IMR-90 (cell line): ENCODE results near the gene USH2A. TPM values are rescaled to one million over a fixed set of nuclear protein-coding genes. Genes with fewer than 3 reads are reported as not detected.

Experiments used
- ATAC-seq: fragments of 200-7000 bp; cut with Tn5 transposase; 2 replicates; pipeline ENCODE4 v1.9.1; 2020; ENCODE audit warnings: low read depth, mild to moderate bottlenecking, moderate library complexity
- BruUV-seq: library from RNA; stranded (reverse); fragments of 400-500 nt; replicated peaks from 2 replicates; lab custom pipeline; 2021; lab: Mats Ljungman, UMichigan
- CTCF ChIA-PET: fragments of 300-600 bp; formaldehyde crosslinking; extraction: SDS; loops from one replicate; lab custom pipeline; 2021; ENCODE audit warnings: antibody characterized with exemption; lab: Yijun Ruan, JAX
- POLR2A ChIA-PET: fragments of 300-600 bp; sonication (Branson Sonifier 250); formaldehyde crosslinking; loops from one replicate; lab custom pipeline; 2022; ENCODE audit warnings: antibody characterized with exemption; ENCODE audit not compliant: unreplicated experiment; lab: Charles Lee
- DNase-seq: peaks from one replicate; pipeline ENCODE4 v3.0.0; 2013
- H2AFZ ChIP-seq: replicated peaks from 2 replicates; pipeline ENCODE3; 2013; ENCODE audit warnings: low read length, mild to moderate bottlenecking; ENCODE audit not compliant: poor library complexity
- H2AK5ac ChIP-seq: 2 replicates; pipeline ENCODE4 v1.6.1; 2013; ENCODE audit warnings: low read depth, low read length, inconsistent platforms
- H2AK9ac ChIP-seq: replicated peaks from 2 replicates; pipeline ENCODE3; 2013; ENCODE audit warnings: mild to moderate bottlenecking, low read depth, low read length, moderate library complexity; ENCODE audit not compliant: poor library complexity
- H2BK120ac ChIP-seq: 2 replicates; pipeline ENCODE4 v1.6.1; 2013; ENCODE audit warnings: low read depth, low read length, inconsistent platforms
- H2BK15ac ChIP-seq: 3 replicates; pipeline ENCODE4 v1.6.1; 2013; ENCODE audit warnings: low read depth, low read length, inconsistent platforms
- H2BK20ac ChIP-seq: 2 replicates; pipeline ENCODE4 v1.6.1; 2013; ENCODE audit warnings: low read depth, mild to moderate bottlenecking, inconsistent platforms, low read length, moderate library complexity
- H2BK5ac ChIP-seq: 2 replicates; pipeline ENCODE4 v1.6.1; 2013; ENCODE audit warnings: mild to moderate bottlenecking, low read depth, low read length, inconsistent platforms; ENCODE audit not compliant: poor library complexity, severe bottlenecking
- H3K14ac ChIP-seq: replicated peaks from 2 replicates; pipeline ENCODE4 v1.6.1; 2013; ENCODE audit warnings: low read depth, low read length, inconsistent platforms
- H3K18ac ChIP-seq: 2 replicates; pipeline ENCODE4 v1.6.1; 2013; ENCODE audit warnings: low read depth, low read length, control low read depth
- H3K23ac ChIP-seq: 2 replicates; pipeline ENCODE4 v1.6.1; 2013; ENCODE audit warnings: low read depth, low read length, inconsistent platforms
- H3K27ac ChIP-seq: 2 replicates; pipeline ENCODE4 v1.5.1; 2013; ENCODE audit warnings: mild to moderate bottlenecking, control low read depth, low read length; ENCODE audit not compliant: insufficient read depth
- H3K27me3 ChIP-seq: 2 replicates; pipeline ENCODE4 v1.6.1; 2013; ENCODE audit warnings: low read length; ENCODE audit not compliant: control insufficient read depth, insufficient read depth
- H3K36me3 ChIP-seq: 2 replicates; pipeline ENCODE4 v1.6.1; 2013; ENCODE audit warnings: low read length, mixed read lengths; ENCODE audit not compliant: control insufficient read depth, insufficient read depth
- H3K4ac ChIP-seq: 2 replicates; pipeline ENCODE4 v1.6.1; 2013; ENCODE audit warnings: low read depth, low read length, inconsistent platforms
- H3K4me1 ChIP-seq: 2 replicates; pipeline ENCODE4 v1.6.1; 2013; ENCODE audit warnings: low read length, mixed read lengths; ENCODE audit not compliant: control insufficient read depth, insufficient read depth
- H3K4me2 ChIP-seq: 2 replicates; pipeline ENCODE4 v1.6.1; 2013; ENCODE audit warnings: low read depth, mild to moderate bottlenecking, control low read depth, low read length, moderate library complexity
- H3K4me3 ChIP-seq: 2 replicates; pipeline ENCODE4 v1.5.1; 2013; ENCODE audit warnings: low read depth, mild to moderate bottlenecking, control low read depth, low read length, moderate library complexity; ENCODE audit not compliant: insufficient read depth
- H3K56ac ChIP-seq: 2 replicates; pipeline ENCODE4 v1.6.1; 2013; ENCODE audit warnings: low read length, inconsistent platforms; ENCODE audit not compliant: insufficient read depth; ENCODE audit errors: extremely low read depth
- H3K79me1 ChIP-seq, 2 experiments: 2 replicates each; pipeline ENCODE4 v1.6.1; 2013; ENCODE audit warnings: low read length in 2 of 2, inconsistent platforms in 1 of 2, low read depth in 1 of 2
- H3K9ac ChIP-seq: 2 replicates; pipeline ENCODE4 v1.6.1; 2013; ENCODE audit warnings: low read depth, low read length, control low read depth
- H3K9me1 ChIP-seq: 2 replicates; pipeline ENCODE4 v1.6.1; 2013; ENCODE audit warnings: low read length, inconsistent platforms; ENCODE audit not compliant: insufficient read depth
- H3K9me3 ChIP-seq: 2 replicates; pipeline ENCODE4 v1.6.1; 2013; ENCODE audit warnings: low read length; ENCODE audit not compliant: control insufficient read depth, insufficient read depth
- H4K20me1 ChIP-seq: 2 replicates; pipeline ENCODE4 v1.6.1; 2013; ENCODE audit warnings: low read length, inconsistent platforms; ENCODE audit not compliant: insufficient read depth
- H4K5ac ChIP-seq: 2 replicates; pipeline ENCODE4 v1.6.1; 2013; ENCODE audit warnings: mild to moderate bottlenecking, low read depth, low read length, control low read depth
- H4K8ac ChIP-seq, 2 experiments: 2 replicates each; pipeline ENCODE4 v1.6.1; 2013; ENCODE audit warnings: low read depth in 2 of 2, low read length in 2 of 2, control low read depth in 1 of 2, inconsistent platforms in 1 of 2
- H4K91ac ChIP-seq: 2 replicates; pipeline ENCODE4 v1.6.1; 2013; ENCODE audit warnings: low read depth, low read length, inconsistent platforms; ENCODE audit not compliant: insufficient read depth
- BHLHE40 ChIP-seq: fragments of 150-350 bp; IDR thresholded peaks from 2 replicates; pipeline ENCODE4 v1.6.1; 2016; ENCODE audit warnings: mild to moderate bottlenecking, low read depth, low read length
- FOS ChIP-seq: fragments of 150-350 bp; IDR thresholded peaks from 2 replicates; pipeline ENCODE4 v1.6.1; 2016; ENCODE audit warnings: low read depth, low read length
- RFX5 ChIP-seq: IDR thresholded peaks from 2 replicates; pipeline ENCODE4 v1.8.0; 2012; ENCODE audit warnings: low read depth, mild to moderate bottlenecking, low read length, moderate library complexity
- WGBS, 2 experiments: methylation state at CpG; one replicate each; pipeline versions ENCODE4 v1.1.5 to v1.1.7; 2013; ENCODE audit warnings: missing lambda C conversion rate in 2 of 2; ENCODE audit not compliant: insufficient read length in 1 of 2; ENCODE audit errors: extremely low coverage in 2 of 2; 5-methylcytosine and 5-hydroxymethylcytosine counted together
- dilution Hi-C: fragments of 300-500 bp; cut with HindIII; formaldehyde crosslinking; loops from one replicate; pipeline ENCODE4 v1.14.3; 2018; ENCODE audit warnings: low sequenced_read_pairs; ENCODE audit not compliant: unreplicated experiment
- in situ Hi-C: fragments of 300-500 bp; cut with MboI; formaldehyde crosslinking; loops from 3 replicates; pipeline ENCODE4 v1.14.3; 2019; ENCODE audit warnings: low sequenced_read_pairs, inconsistent platforms, mixed read lengths
- intact Hi-C: fragments of 100-400 bp; cut with micrococcal nuclease; formaldehyde crosslinking; loops from 2 replicates; pipeline ENCODE4 v1.10.0; 2022
- polyA plus RNA-seq, 3 experiments: library from polyadenylated mRNA; depleted of rRNA; stranded (reverse); fragments of >200 nt; gene quantifications; 2 replicates each; pipeline ENCODE4 v1.2.3, GENCODE V29; 2012; ENCODE audit warnings: low replicate concordance in 1 of 3
- total RNA-seq: library from RNA; depleted of rRNA; stranded (reverse); fragments of >200 nt; gene quantifications from 2 replicates; pipeline ENCODE4 v1.2.3, GENCODE V29; 2012

USH2A gene
- total and polyA plus RNA-seq, 2 of the 4 experiments (the other 2 are of a cell fraction), result under 0.01 to 0.02 TPM

- no peak overlapping the region for H2AFZ ChIP-seq
- no peaks in the 10 kb centered on the region for H3K79me1 ChIP-seq
- POLR2A ChIA-PET, result no interaction called here
- H3K14ac ChIP-seq, result no peak overlapping the region
- intact Hi-C loops (no loop called here), dilution Hi-C loops (no loop called here), in situ Hi-C loops (no loop called here)
- CTCF ChIA-PET, result no interaction called here
- no peak overlapping the region for H4K8ac ChIP-seq
- H2BK15ac ChIP-seq, result no peak overlapping the region
- peak; percentile 49 for ATAC-seq
- no peak overlapping the region for H2BK120ac ChIP-seq
- H4K5ac ChIP-seq, result no peak overlapping the region
- no peaks in the 10 kb centered on the region for H3K9me3 ChIP-seq
- H4K91ac ChIP-seq, result no peak overlapping the region
- no peaks in the 10 kb centered on the region for H3K9me1 ChIP-seq
- H2BK5ac ChIP-seq, result no peak overlapping the region
- H3K4ac ChIP-seq, result no peak overlapping the region
- TF ChIP-seq BHLHE40 (no peak), FOS (0 out of 2 replicates have a peak, but pooled peaks have one; percentile 20), RFX5 (no peak)
- no peak overlapping the region for H2AK5ac ChIP-seq
- H3K27me3 ChIP-seq, result no peaks in the 10 kb centered on the region
- BruUV-seq, result no TSS peak
- no peak overlapping the region for H3K4me3 ChIP-seq
- peak; percentile 71 for DNase-seq
- H3K4me2 ChIP-seq, result no peak overlapping the region
- no peak overlapping the region for H3K27ac ChIP-seq
- no peak overlapping the region for H3K23ac ChIP-seq
- no peak overlapping the region for H2AK9ac ChIP-seq
- no peak overlapping the region for H2BK20ac ChIP-seq
- no peaks in the 10 kb centered on the region for H3K36me3 ChIP-seq
- H3K9ac ChIP-seq, result no peak overlapping the region
- no peak overlapping the region; the same call in 1 of the 2 replicates for H3K18ac ChIP-seq
- H3K56ac ChIP-seq, result no peak overlapping the region
- WGBS, 2 experiments, result 86% methylated on average over 2 of the region's 2 CpGs; no CpG with 5 or more reads in 1 of the 2 experiments
- no peaks in the 10 kb centered on the region for H3K4me1 ChIP-seq
- no peaks in the 10 kb centered on the region for H4K20me1 ChIP-seq
These were observed 417.3 kb downstream of the USH2A start for GRCh38 chr1:216005916-216006315.
